SJSA1 (cell line): ENCODE data around the gene KLF12. TPM values are rescaled to one million over a fixed set of nuclear protein-coding genes. Genes with fewer than 3 reads are reported as not detected.
A peak's percentile ranks its signal among the peaks of the same experiment; 100 is the strongest.

Experiments used
- DNase-seq, 2 experiments: peaks; one replicate each; pipeline ENCODE4 v3.0.0-alpha.2; 2015 to 2020; ENCODE audit warnings: low spot score in 2 of 2, low read depth in 1 of 2
- H3K27ac ChIP-seq: fragments of 250-450 bp; sonication (Bioruptor Pico); 2 replicates; pipeline ENCODE4 v1.5.1; 2020; ENCODE audit warnings: mild to moderate bottlenecking, moderate library complexity
- H3K27me3 ChIP-seq: fragments of 250-450 bp; sonication (Bioruptor Pico); replicated peaks from 2 replicates; pipeline ENCODE4 v1.5.1; 2020; ENCODE audit warnings: mild to moderate bottlenecking, moderate library complexity
- H3K36me3 ChIP-seq: fragments of 250-450 bp; sonication (Bioruptor Pico); 2 replicates; pipeline ENCODE4 v1.5.1; 2020; ENCODE audit warnings: mild to moderate bottlenecking
- H3K4me1 ChIP-seq: fragments of 250-450 bp; sonication (Bioruptor Pico); replicated peaks from 2 replicates; pipeline ENCODE4 v1.6.1; 2021; ENCODE audit warnings: mild to moderate bottlenecking
- H3K4me3 ChIP-seq: fragments of 250-450 bp; sonication (Bioruptor Pico); 2 replicates; pipeline ENCODE4 v1.5.1; 2020; ENCODE audit warnings: mild to moderate bottlenecking
- H3K9me3 ChIP-seq: fragments of 250-450 bp; sonication (Bioruptor Pico); replicated peaks from 2 replicates; pipeline ENCODE4 v1.5.1; 2020; ENCODE audit warnings: mild to moderate bottlenecking
- total RNA-seq: library from RNA; depleted of rRNA; stranded (reverse); fragments of >200 nt; shearing (Covaris generic); gene quantifications from 2 replicates; pipeline ENCODE4 v1.2.3, GENCODE V29; 2014; rRNA removed

The KLF12 gene
- total RNA-seq, result 4.4 and 8.8 TPM in 2 replicates

DNA sequence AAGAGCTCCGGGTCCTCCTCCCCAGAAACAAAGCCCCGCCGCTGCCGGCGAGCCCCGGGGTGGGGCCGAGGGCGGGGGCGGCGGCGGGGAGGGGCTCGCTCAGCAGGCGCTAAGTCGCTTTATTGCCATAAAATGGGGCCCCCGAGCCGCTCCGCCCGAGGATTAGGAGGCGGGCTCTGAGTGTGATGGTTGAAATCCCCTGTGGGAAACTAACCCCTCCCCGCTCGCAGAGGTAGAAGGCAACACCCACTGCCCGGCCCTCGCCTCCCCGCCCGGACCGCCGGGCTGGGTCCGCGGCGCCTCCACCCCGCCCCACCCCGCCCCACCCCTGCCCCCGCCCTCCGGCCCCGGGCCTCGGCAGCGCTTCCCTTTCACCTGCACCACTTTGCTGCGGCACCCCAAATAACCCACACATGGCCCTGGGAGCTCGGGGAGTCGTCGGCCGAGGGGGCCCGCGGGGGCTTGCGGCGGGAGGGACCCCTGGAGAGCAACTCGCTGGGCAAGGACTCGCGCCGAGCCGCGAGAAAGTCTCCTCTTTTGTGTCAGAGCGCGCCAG is at the start of gene KLF12:
Gene KLF12 (minus strand): TSS at position 184 of the 556 bp plus-strand sequence.
- H3K36me3 ChIP-seq, result peaks cover 6% of the 10 kb centered on the region; the same call in 1 of the 2 replicates
- H3K27me3 ChIP-seq, result no peaks in the 10 kb centered on the region
- DNase-seq, result peak; percentile 76 to 94

DNA sequence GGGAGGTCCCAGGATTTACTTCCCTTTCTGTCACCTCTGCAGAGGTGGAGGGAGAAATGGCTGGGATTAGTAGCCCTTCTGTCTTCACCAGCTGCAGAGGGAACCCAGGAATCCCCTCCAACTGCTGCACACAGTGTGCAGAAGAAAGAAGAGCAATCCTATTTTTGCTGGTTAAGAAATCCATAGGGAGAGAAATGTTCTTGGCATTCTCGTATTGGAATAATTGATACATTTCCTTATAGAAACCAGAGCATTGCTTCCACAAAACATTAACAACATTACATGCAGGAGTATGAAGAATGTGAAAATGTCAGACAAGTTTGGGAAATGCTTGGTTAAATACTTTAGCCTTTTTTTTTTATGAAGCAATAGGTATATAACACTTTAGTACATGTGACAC is 48.3 kb upstream of the KLF12 start:
- no peak overlapping the region for H3K27ac ChIP-seq
- no peaks in the 10 kb centered on the region for H3K36me3 ChIP-seq
- peaks cover 1% of the 10 kb centered on the region; the same call in 1 of the 2 replicates for H3K4me1 ChIP-seq
- H3K9me3 ChIP-seq, result no peaks in the 10 kb centered on the region
- DNase-seq, result no peak
- no peak overlapping the region for H3K4me3 ChIP-seq
- H3K27me3 ChIP-seq, result no peaks in the 10 kb centered on the region

More for the DNA sequence above, at the start of gene KLF12:
- Histone ChIP-seq H3K4me3 (peak within 1 kb of the TSS; percentile 95), H3K27ac (peak within 1 kb of the TSS; percentile 86), H3K9me3 (no peaks in the 10 kb centered on the region), H3K4me1 (peaks cover 34% of the 10 kb centered on the region)

DNA sequence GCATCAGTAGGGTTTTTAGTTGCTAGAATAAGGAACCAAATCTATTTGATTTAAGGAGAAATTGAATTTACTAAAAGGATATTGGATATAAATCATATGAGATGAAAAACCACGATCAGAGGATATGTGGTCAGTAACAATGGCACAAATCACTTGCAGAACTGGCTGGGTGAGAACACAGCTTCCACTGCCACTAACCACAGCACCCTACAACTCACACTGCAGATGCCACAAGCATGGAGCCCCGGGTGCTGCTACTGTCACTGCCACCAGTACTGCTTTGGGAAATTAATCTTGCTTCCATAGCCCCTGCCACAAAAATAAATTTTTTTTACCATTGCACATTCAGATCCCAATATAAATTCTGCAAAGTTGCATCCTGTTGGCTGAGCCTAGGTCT is 40.6 kb upstream of the KLF12 start:
- H3K27me3 ChIP-seq, result no peaks in the 10 kb centered on the region
- no peak overlapping the region for H3K27ac ChIP-seq
- no peaks in the 10 kb centered on the region for H3K4me1 ChIP-seq
- no peaks in the 10 kb centered on the region for H3K9me3 ChIP-seq
- no peak for DNase-seq
- H3K4me3 ChIP-seq, result no peak overlapping the region
- no peaks in the 10 kb centered on the region for H3K36me3 ChIP-seq

- Histone ChIP-seq H3K9me3 (no peaks in the 10 kb centered on the region), H3K36me3 (no peaks in the 10 kb centered on the region), H3K4me3 (no peak overlapping the region), H3K27me3 (no peaks in the 10 kb centered on the region), H3K27ac (no peak overlapping the region), H3K4me1 (no peaks in the 10 kb centered on the region)
- DNase-seq, result no peak
These were observed 39.6 kb upstream of the KLF12 start for GRCh38 chr13:74173822-74174221.

DNA sequence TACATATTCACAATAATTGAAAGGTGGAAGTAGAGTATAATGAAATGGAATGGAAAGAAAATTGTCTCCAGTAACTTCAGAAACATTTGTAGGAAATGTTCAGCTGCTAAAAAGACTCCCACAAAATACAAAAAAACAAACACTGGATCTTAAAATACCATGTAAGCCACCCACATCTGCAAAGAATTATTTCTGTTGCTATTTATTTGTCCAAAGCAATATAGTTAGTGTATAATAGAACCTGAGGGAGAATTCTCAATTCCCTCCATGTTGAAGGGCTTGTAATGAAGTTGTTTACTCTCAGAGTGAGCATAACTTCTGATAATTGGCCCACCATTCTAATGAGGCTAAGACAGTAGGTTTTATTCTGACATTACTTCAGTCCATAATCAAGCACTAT is 37.4 kb upstream of the KLF12 start:
- Histone ChIP-seq H3K4me3 (no peak overlapping the region), H3K36me3 (no peaks in the 10 kb centered on the region), H3K27me3 (no peaks in the 10 kb centered on the region), H3K27ac (no peak overlapping the region), H3K9me3 (no peaks in the 10 kb centered on the region), H3K4me1 (no peaks in the 10 kb centered on the region)
- DNase-seq, result no peak

GRCh38 chr13:74169676-74170075 is 35.5 kb upstream of the KLF12 start:
- Histone ChIP-seq H3K27ac (no peak overlapping the region), H3K36me3 (no peaks in the 10 kb centered on the region), H3K4me3 (no peak overlapping the region), H3K27me3 (no peaks in the 10 kb centered on the region), H3K9me3 (no peaks in the 10 kb centered on the region), H3K4me1 (no peaks in the 10 kb centered on the region)
- DNase-seq, result no peak

DNA sequence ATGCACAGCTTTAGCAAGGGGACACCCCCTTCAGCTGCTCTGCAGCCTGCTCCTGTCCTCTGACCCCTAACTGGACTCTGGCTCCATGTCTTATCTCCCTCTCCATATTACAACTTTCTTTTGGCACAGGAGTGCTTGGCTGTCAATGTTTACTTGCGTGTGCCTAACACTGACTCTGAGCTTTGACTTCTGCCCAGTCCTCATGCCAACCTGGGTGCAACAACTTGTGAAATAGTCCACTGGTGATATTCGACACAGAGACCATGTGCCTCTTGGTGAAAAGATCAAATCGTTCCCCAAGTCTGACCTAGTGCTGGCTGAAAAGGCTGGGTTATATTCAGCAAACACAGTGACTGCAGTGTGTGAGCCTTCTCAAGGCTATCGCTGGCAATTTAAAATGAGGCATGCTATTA is 34.1 kb upstream of the KLF12 start:
- no peaks in the 10 kb centered on the region for H3K27me3 ChIP-seq
- no peaks in the 10 kb centered on the region for H3K36me3 ChIP-seq
- H3K27ac ChIP-seq, result no peak overlapping the region
- no peak overlapping the region for H3K4me3 ChIP-seq
- H3K4me1 ChIP-seq, result no peaks in the 10 kb centered on the region
- DNase-seq, result no peak
- no peaks in the 10 kb centered on the region for H3K9me3 ChIP-seq

DNA sequence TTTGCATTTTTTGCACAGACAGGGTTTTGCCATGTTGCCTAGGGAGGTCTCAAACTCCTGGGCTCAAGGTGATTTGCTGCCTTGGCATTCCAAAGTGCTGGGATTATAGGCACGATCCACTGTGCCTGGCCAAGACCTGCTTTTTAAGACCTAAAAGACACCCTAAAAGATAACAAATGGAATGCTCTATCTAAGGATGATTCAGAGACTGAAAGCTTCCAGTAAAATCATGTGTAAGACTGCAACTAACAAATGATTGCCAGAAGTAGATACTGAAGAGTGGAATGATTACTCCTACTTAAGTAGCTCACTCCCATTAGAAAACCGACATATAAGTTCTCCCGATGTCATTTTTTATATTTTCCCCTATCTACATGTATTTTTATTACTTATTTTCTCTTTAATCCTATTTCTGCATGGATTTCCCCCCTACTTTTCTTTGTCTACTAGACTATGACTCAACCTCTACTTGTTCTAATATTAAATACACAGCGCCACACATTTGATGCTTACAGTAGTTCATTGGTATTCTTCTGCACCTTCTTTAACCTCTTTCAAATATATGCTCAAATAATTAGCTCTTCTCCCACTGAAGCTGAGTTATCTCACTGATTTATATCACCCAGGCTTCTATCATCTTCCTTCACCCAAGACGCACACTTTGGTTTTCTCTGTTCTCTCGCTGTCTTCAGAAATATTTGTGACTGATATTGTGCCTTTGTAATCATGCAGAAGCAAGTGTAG is 32.2 kb upstream of the KLF12 start:
- Histone ChIP-seq H3K36me3 (no peaks in the 10 kb centered on the region), H3K9me3 (no peaks in the 10 kb centered on the region), H3K27ac (no peak overlapping the region), H3K27me3 (no peaks in the 10 kb centered on the region), H3K4me3 (no peak overlapping the region), H3K4me1 (no peaks in the 10 kb centered on the region)
- DNase-seq, result no peak

- H3K36me3 ChIP-seq, result no peaks in the 10 kb centered on the region
- no peak for DNase-seq
- H3K27ac ChIP-seq, result no peak overlapping the region
- no peaks in the 10 kb centered on the region for H3K27me3 ChIP-seq
- no peaks in the 10 kb centered on the region for H3K9me3 ChIP-seq
- H3K4me1 ChIP-seq, result peaks cover 7% of the 10 kb centered on the region
- H3K4me3 ChIP-seq, result no peak overlapping the region
These were observed 28.6 kb upstream of the KLF12 start for GRCh38 chr13:74162782-74163181.

- no peaks in the 10 kb centered on the region for H3K9me3 ChIP-seq
- no peak overlapping the region for H3K4me3 ChIP-seq
- DNase-seq, result no peak
- no peak overlapping the region for H3K27ac ChIP-seq
- no peaks in the 10 kb centered on the region for H3K36me3 ChIP-seq
- H3K4me1 ChIP-seq, result peaks cover 13% of the 10 kb centered on the region
- H3K27me3 ChIP-seq, result no peaks in the 10 kb centered on the region
These were observed 27.9 kb upstream of the KLF12 start for GRCh38 chr13:74162135-74162534.

- H3K9me3 ChIP-seq, result no peaks in the 10 kb centered on the region
- H3K36me3 ChIP-seq, result no peaks in the 10 kb centered on the region
- H3K4me3 ChIP-seq, result no peak overlapping the region
- no peak for DNase-seq
- H3K4me1 ChIP-seq, result peaks cover 13% of the 10 kb centered on the region
- no peak overlapping the region for H3K27ac ChIP-seq
- H3K27me3 ChIP-seq, result no peaks in the 10 kb centered on the region
These were observed 24.6 kb upstream of the KLF12 start for GRCh38 chr13:74158571-74159352.

DNA sequence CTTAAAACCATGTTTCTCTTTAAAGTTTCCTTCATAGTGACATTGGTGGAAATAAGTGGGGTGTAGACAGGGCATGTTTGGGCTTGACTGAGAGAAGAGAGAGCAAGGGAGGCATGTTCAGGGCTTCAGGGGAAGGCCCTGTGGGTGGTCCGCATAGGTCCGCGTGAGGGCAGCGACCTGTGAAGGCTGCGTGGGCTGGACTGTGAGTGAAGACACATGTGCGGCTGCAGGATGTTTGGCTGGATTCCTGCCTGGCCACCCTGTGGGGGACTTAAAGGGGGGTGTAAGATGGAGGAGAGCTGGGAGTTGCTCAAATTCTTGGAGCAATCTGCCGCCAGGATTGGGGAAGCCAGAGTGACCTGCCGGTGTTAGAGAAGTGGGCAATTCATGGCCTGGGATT is 23.8 kb upstream of the KLF12 start:
- peaks cover 13% of the 10 kb centered on the region for H3K4me1 ChIP-seq
- no peak overlapping the region for H3K4me3 ChIP-seq
- no peaks in the 10 kb centered on the region for H3K27me3 ChIP-seq
- no peaks in the 10 kb centered on the region for H3K36me3 ChIP-seq
- no peak overlapping the region for H3K27ac ChIP-seq
- DNase-seq, result peak; percentile 30 to 55
- no peaks in the 10 kb centered on the region for H3K9me3 ChIP-seq

- H3K27me3 ChIP-seq, result no peaks in the 10 kb centered on the region
- no peak for DNase-seq
- no peak overlapping the region for H3K27ac ChIP-seq
- H3K4me1 ChIP-seq, result peaks cover 13% of the 10 kb centered on the region
- no peaks in the 10 kb centered on the region for H3K36me3 ChIP-seq
- no peaks in the 10 kb centered on the region for H3K9me3 ChIP-seq
- H3K4me3 ChIP-seq, result no peak overlapping the region
These were observed 20.8 kb upstream of the KLF12 start for GRCh38 chr13:74154981-74155380.

DNA sequence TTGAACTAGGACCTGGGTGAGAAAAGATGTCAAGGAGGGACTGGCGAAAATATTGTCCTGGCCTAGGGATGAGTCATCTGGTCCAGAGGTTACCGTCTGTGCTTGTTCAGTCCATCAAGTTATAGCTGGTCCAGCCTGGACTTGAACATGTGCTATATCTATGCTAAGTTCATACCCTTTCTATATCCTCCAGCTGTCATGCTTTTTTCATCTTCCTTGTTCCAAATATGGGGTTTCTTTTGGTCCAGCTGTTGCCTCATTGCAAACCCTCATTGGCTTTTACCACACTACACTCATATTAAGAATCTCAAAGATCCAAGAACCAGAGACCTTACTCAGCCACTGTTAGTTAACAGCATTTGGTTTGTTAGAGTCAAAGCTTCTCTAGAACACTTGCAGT is 19.1 kb upstream of the KLF12 start:
- no peak overlapping the region for H3K4me3 ChIP-seq
- H3K36me3 ChIP-seq, result no peaks in the 10 kb centered on the region
- no peak overlapping the region for H3K27ac ChIP-seq
- H3K27me3 ChIP-seq, result no peaks in the 10 kb centered on the region
- peaks cover 11% of the 10 kb centered on the region for H3K4me1 ChIP-seq
- H3K9me3 ChIP-seq, result no peaks in the 10 kb centered on the region
- no peak for DNase-seq
